IMR-90 (cell line): ENCODE data around the gene FAM20A. TPM values are rescaled to one million over a fixed set of nuclear protein-coding genes. Genes with fewer than 3 reads are reported as not detected.

Experiments
- ATAC-seq: fragments of 200-7000 bp; cut with Tn5 transposase; 2 replicates; pipeline ENCODE4 v1.9.1; 2020; ENCODE audit warnings: low read depth, mild to moderate bottlenecking, moderate library complexity
- BruUV-seq: library from RNA; stranded (reverse); fragments of 400-500 nt; replicated peaks from 2 replicates; lab custom pipeline; 2021; lab: Mats Ljungman, UMichigan
- CTCF ChIA-PET: fragments of 300-600 bp; formaldehyde crosslinking; extraction: SDS; loops from one replicate; lab custom pipeline; 2021; ENCODE audit warnings: antibody characterized with exemption; lab: Yijun Ruan, JAX
- POLR2A ChIA-PET: fragments of 300-600 bp; sonication (Branson Sonifier 250); formaldehyde crosslinking; loops from one replicate; lab custom pipeline; 2022; ENCODE audit warnings: antibody characterized with exemption; ENCODE audit not compliant: unreplicated experiment; lab: Charles Lee
- DNase-seq: peaks from one replicate; pipeline ENCODE4 v3.0.0; 2013
- H2AFZ ChIP-seq: replicated peaks from 2 replicates; pipeline ENCODE3; 2013; ENCODE audit warnings: low read length, mild to moderate bottlenecking; ENCODE audit not compliant: poor library complexity
- H2AK5ac ChIP-seq: 2 replicates; pipeline ENCODE4 v1.6.1; 2013; ENCODE audit warnings: low read depth, low read length, inconsistent platforms
- H2AK9ac ChIP-seq: replicated peaks from 2 replicates; pipeline ENCODE3; 2013; ENCODE audit warnings: mild to moderate bottlenecking, low read depth, low read length, moderate library complexity; ENCODE audit not compliant: poor library complexity
- H2BK120ac ChIP-seq: 2 replicates; pipeline ENCODE4 v1.6.1; 2013; ENCODE audit warnings: low read depth, low read length, inconsistent platforms
- H2BK15ac ChIP-seq: 3 replicates; pipeline ENCODE4 v1.6.1; 2013; ENCODE audit warnings: low read depth, low read length, inconsistent platforms
- H2BK20ac ChIP-seq: 2 replicates; pipeline ENCODE4 v1.6.1; 2013; ENCODE audit warnings: low read depth, mild to moderate bottlenecking, inconsistent platforms, low read length, moderate library complexity
- H2BK5ac ChIP-seq: 2 replicates; pipeline ENCODE4 v1.6.1; 2013; ENCODE audit warnings: mild to moderate bottlenecking, low read depth, low read length, inconsistent platforms; ENCODE audit not compliant: poor library complexity, severe bottlenecking
- H3K14ac ChIP-seq: replicated peaks from 2 replicates; pipeline ENCODE4 v1.6.1; 2013; ENCODE audit warnings: low read depth, low read length, inconsistent platforms
- H3K18ac ChIP-seq: 2 replicates; pipeline ENCODE4 v1.6.1; 2013; ENCODE audit warnings: low read depth, low read length, control low read depth
- H3K23ac ChIP-seq: 2 replicates; pipeline ENCODE4 v1.6.1; 2013; ENCODE audit warnings: low read depth, low read length, inconsistent platforms
- H3K27ac ChIP-seq: 2 replicates; pipeline ENCODE4 v1.5.1; 2013; ENCODE audit warnings: mild to moderate bottlenecking, control low read depth, low read length; ENCODE audit not compliant: insufficient read depth
- H3K27me3 ChIP-seq: 2 replicates; pipeline ENCODE4 v1.6.1; 2013; ENCODE audit warnings: low read length; ENCODE audit not compliant: control insufficient read depth, insufficient read depth
- H3K36me3 ChIP-seq: 2 replicates; pipeline ENCODE4 v1.6.1; 2013; ENCODE audit warnings: low read length, mixed read lengths; ENCODE audit not compliant: control insufficient read depth, insufficient read depth
- H3K4ac ChIP-seq: 2 replicates; pipeline ENCODE4 v1.6.1; 2013; ENCODE audit warnings: low read depth, low read length, inconsistent platforms
- H3K4me1 ChIP-seq: 2 replicates; pipeline ENCODE4 v1.6.1; 2013; ENCODE audit warnings: low read length, mixed read lengths; ENCODE audit not compliant: control insufficient read depth, insufficient read depth
- H3K4me2 ChIP-seq: 2 replicates; pipeline ENCODE4 v1.6.1; 2013; ENCODE audit warnings: low read depth, mild to moderate bottlenecking, control low read depth, low read length, moderate library complexity
- H3K4me3 ChIP-seq: 2 replicates; pipeline ENCODE4 v1.5.1; 2013; ENCODE audit warnings: low read depth, mild to moderate bottlenecking, control low read depth, low read length, moderate library complexity; ENCODE audit not compliant: insufficient read depth
- H3K56ac ChIP-seq: 2 replicates; pipeline ENCODE4 v1.6.1; 2013; ENCODE audit warnings: low read length, inconsistent platforms; ENCODE audit not compliant: insufficient read depth; ENCODE audit errors: extremely low read depth
- H3K79me1 ChIP-seq, 2 experiments: 2 replicates each; pipeline ENCODE4 v1.6.1; 2013; ENCODE audit warnings: low read length in 2 of 2, inconsistent platforms in 1 of 2, low read depth in 1 of 2
- H3K9ac ChIP-seq: 2 replicates; pipeline ENCODE4 v1.6.1; 2013; ENCODE audit warnings: low read depth, low read length, control low read depth
- H3K9me1 ChIP-seq: 2 replicates; pipeline ENCODE4 v1.6.1; 2013; ENCODE audit warnings: low read length, inconsistent platforms; ENCODE audit not compliant: insufficient read depth
- H3K9me3 ChIP-seq: 2 replicates; pipeline ENCODE4 v1.6.1; 2013; ENCODE audit warnings: low read length; ENCODE audit not compliant: control insufficient read depth, insufficient read depth
- H4K20me1 ChIP-seq: 2 replicates; pipeline ENCODE4 v1.6.1; 2013; ENCODE audit warnings: low read length, inconsistent platforms; ENCODE audit not compliant: insufficient read depth
- H4K5ac ChIP-seq: 2 replicates; pipeline ENCODE4 v1.6.1; 2013; ENCODE audit warnings: mild to moderate bottlenecking, low read depth, low read length, control low read depth
- H4K8ac ChIP-seq, 2 experiments: 2 replicates each; pipeline ENCODE4 v1.6.1; 2013; ENCODE audit warnings: low read depth in 2 of 2, low read length in 2 of 2, control low read depth in 1 of 2, inconsistent platforms in 1 of 2
- H4K91ac ChIP-seq: 2 replicates; pipeline ENCODE4 v1.6.1; 2013; ENCODE audit warnings: low read depth, low read length, inconsistent platforms; ENCODE audit not compliant: insufficient read depth
- BHLHE40 ChIP-seq: fragments of 150-350 bp; IDR thresholded peaks from 2 replicates; pipeline ENCODE4 v1.6.1; 2016; ENCODE audit warnings: mild to moderate bottlenecking, low read depth, low read length
- CTCF ChIP-seq: conservative IDR thresholded peaks from 2 replicates; pipeline ENCODE4 v1.5.1; 2012; ENCODE audit warnings: mild to moderate bottlenecking, low read depth, low read length, improper control_type of control experiment
- ELK1 ChIP-seq: fragments of 150-350 bp; IDR thresholded peaks from 2 replicates; pipeline ENCODE4 v1.6.1; 2016; ENCODE audit warnings: low read depth, mild to moderate bottlenecking, low read length, moderate library complexity, borderline replicate concordance
- FOS ChIP-seq: fragments of 150-350 bp; IDR thresholded peaks from 2 replicates; pipeline ENCODE4 v1.6.1; 2016; ENCODE audit warnings: low read depth, low read length
- MXI1 ChIP-seq: IDR thresholded peaks from 2 replicates; pipeline ENCODE4 v1.6.1; 2012; ENCODE audit warnings: low read depth, mild to moderate bottlenecking, low read length, moderate library complexity, borderline replicate concordance
- RAD21 ChIP-seq: IDR thresholded peaks from 2 replicates; pipeline ENCODE4 v1.6.1; 2012; ENCODE audit warnings: low read length, improper control_type of control experiment
- RFX5 ChIP-seq: IDR thresholded peaks from 2 replicates; pipeline ENCODE4 v1.8.0; 2012; ENCODE audit warnings: low read depth, mild to moderate bottlenecking, low read length, moderate library complexity
- SMC3 ChIP-seq: fragments of 150-350 bp; IDR thresholded peaks from 2 replicates; pipeline ENCODE4 v1.6.1; 2016; ENCODE audit warnings: low read depth, mild to moderate bottlenecking, antibody characterized with exemption, low read length, moderate library complexity
- USF2 ChIP-seq: fragments of 150-350 bp; IDR thresholded peaks from 2 replicates; pipeline ENCODE4 v1.6.1; 2017; ENCODE audit warnings: mild to moderate bottlenecking, antibody characterized with exemption, low read length, low read depth
- WGBS, 2 experiments: methylation state at CpG; one replicate each; pipeline versions ENCODE4 v1.1.5 to v1.1.7; 2013; ENCODE audit warnings: missing lambda C conversion rate in 2 of 2; ENCODE audit not compliant: insufficient read length in 1 of 2; ENCODE audit errors: extremely low coverage in 2 of 2; 5-methylcytosine and 5-hydroxymethylcytosine counted together
- dilution Hi-C: fragments of 300-500 bp; cut with HindIII; formaldehyde crosslinking; loops from one replicate; pipeline ENCODE4 v1.14.3; 2018; ENCODE audit warnings: low sequenced_read_pairs; ENCODE audit not compliant: unreplicated experiment
- in situ Hi-C: fragments of 300-500 bp; cut with MboI; formaldehyde crosslinking; loops from 3 replicates; pipeline ENCODE4 v1.14.3; 2019; ENCODE audit warnings: low sequenced_read_pairs, inconsistent platforms, mixed read lengths
- intact Hi-C: fragments of 100-400 bp; cut with micrococcal nuclease; formaldehyde crosslinking; loops from 2 replicates; pipeline ENCODE4 v1.10.0; 2022
- polyA plus RNA-seq, 3 experiments: library from polyadenylated mRNA; depleted of rRNA; stranded (reverse); fragments of >200 nt; gene quantifications; 2 replicates each; pipeline ENCODE4 v1.2.3, GENCODE V29; 2012; ENCODE audit warnings: low replicate concordance in 1 of 3
- total RNA-seq: library from RNA; depleted of rRNA; stranded (reverse); fragments of >200 nt; gene quantifications from 2 replicates; pipeline ENCODE4 v1.2.3, GENCODE V29; 2012

FAM20A gene
- total and polyA plus RNA-seq, 2 of the 4 experiments (the other 2 are of a cell fraction): not detected

DNA sequence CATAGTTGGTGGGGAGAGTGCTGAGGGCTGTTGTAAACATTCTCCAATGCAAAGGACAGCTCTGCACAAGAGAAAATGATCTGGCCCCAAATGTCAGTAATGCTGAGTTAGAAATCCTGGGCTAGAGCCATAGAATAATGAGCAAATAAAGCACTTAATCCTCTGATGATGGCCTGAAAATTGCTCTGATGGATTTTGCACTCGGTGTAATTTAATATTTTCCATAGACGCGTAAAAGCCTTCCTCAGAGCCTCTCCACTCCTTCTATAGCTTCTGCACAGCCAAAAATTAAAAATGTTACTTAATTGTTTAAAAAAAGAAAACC is 23.7 kb downstream of the FAM20A start:
- H3K9me1 ChIP-seq: no peaks in the 10 kb centered on the region
- no peaks in the 10 kb centered on the region for H4K20me1 ChIP-seq
- TF ChIP-seq MXI1: no peak
- no peak for TF ChIP-seq RFX5
- TF ChIP-seq CTCF: no peak
- no peak for TF ChIP-seq BHLHE40
- no peak for TF ChIP-seq SMC3
- TF ChIP-seq FOS: no peak
- TF ChIP-seq RAD21: no peak
- TF ChIP-seq ELK1: no peak
- no peak for TF ChIP-seq USF2
- intact Hi-C loops (no loop called here), in situ Hi-C loops (no loop called here), dilution Hi-C loops (no loop called here)
- H3K4me3 ChIP-seq: no peak overlapping the region
- no peak overlapping the region for H3K18ac ChIP-seq
- H4K8ac ChIP-seq: no peak overlapping the region
- H4K5ac ChIP-seq: no peak overlapping the region
- H3K9me3 ChIP-seq: no peaks in the 10 kb centered on the region
- DNase-seq (no peak), ATAC-seq (no peak)
- no peak overlapping the region for H3K56ac ChIP-seq
- H2BK5ac ChIP-seq: no peak overlapping the region
- H3K4ac ChIP-seq: no peak overlapping the region
- no peaks in the 10 kb centered on the region for H3K36me3 ChIP-seq
- no peak overlapping the region for H4K91ac ChIP-seq
- H2AK5ac ChIP-seq: no peak overlapping the region
- no peak overlapping the region; the same call in 1 of the 2 replicates for H3K4me2 ChIP-seq
- H3K27ac ChIP-seq: no peak overlapping the region
- H2BK20ac ChIP-seq: no peak overlapping the region
- no peak overlapping the region for H3K9ac ChIP-seq
- no peak overlapping the region for H3K23ac ChIP-seq
- no peak overlapping the region for H2BK15ac ChIP-seq
- BruUV-seq: no TSS peak
- no peak overlapping the region for H2AFZ ChIP-seq
- H3K27me3 ChIP-seq: peaks cover 2% of the 10 kb centered on the region; the same call in 1 of the 2 replicates
- H2AK9ac ChIP-seq: no peak overlapping the region
- WGBS, 2 experiments: no CpG with 5 or more reads among the region's 3 CpGs
- H3K14ac ChIP-seq: no peak overlapping the region
- H2BK120ac ChIP-seq: no peak overlapping the region
- H3K4me1 ChIP-seq: no peaks in the 10 kb centered on the region
- H3K79me1 ChIP-seq: no peaks in the 10 kb centered on the region
- CTCF ChIA-PET: no interaction called here
- POLR2A ChIA-PET: no interaction called here
